ENCODE measurements around the gene SPHK2.

DNA sequence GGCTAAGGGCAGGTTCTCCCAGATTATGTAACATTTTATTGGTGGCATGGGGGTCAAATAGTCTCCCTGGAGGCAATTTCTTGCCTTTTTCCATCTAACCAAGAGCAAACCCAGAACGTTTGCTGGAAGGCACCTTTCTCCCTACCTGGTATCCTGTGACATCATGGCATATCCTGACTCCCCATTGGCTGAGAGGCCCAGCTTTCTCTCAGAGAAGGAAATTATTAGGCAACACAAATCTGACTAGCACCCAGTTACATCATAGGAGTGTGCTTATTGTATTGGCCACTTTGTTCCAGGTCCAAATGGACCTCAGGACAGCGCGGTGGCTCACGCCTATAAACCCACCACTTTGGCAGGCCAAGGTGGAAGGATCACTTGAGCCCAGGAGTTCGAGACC lies 40.5 kb downstream of the SPHK2 start:
- TF ChIP-seq, protein P1, sequence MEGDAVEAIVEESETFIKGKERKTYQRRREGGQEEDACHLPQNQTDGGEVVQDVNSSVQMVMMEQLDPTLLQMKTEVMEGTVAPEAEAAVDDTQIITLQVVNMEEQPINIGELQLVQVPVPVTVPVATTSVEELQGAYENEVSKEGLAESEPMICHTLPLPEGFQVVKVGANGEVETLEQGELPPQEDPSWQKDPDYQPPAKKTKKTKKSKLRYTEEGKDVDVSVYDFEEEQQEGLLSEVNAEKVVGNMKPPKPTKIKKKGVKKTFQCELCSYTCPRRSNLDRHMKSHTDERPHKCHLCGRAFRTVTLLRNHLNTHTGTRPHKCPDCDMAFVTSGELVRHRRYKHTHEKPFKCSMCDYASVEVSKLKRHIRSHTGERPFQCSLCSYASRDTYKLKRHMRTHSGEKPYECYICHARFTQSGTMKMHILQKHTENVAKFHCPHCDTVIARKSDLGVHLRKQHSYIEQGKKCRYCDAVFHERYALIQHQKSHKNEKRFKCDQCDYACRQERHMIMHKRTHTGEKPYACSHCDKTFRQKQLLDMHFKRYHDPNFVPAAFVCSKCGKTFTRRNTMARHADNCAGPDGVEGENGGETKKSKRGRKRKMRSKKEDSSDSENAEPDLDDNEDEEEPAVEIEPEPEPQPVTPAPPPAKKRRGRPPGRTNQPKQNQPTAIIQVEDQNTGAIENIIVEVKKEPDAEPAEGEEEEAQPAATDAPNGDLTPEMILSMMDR (IDR thresholded peaks at IDR 0.05 in 4 of 5, conservative IDR thresholded peaks at IDR 0.05 in 1 of 5): no peak
- no peak for TF ChIP-seq POLR2A (IDR thresholded peaks at IDR 0.05)
